Testis (tissue), 5 donors: Measurements from ENCODE around the gene FAM174A. TPM values are rescaled to one million over a fixed set of nuclear protein-coding genes. Genes with fewer than 3 reads are reported as not detected.

Source experiments
- DNase-seq: peaks from one replicate; pipeline ENCODE4 v3.0.0-alpha.2; 2019
- H3K27ac ChIP-seq, 2 donors: fragments of 200-600 bp; sonication (generic); one replicate each; pipeline ENCODE4 v1.5.1; 2019
- H3K27me3 ChIP-seq: fragments of 200-600 bp; sonication (generic); one replicate; pipeline ENCODE4 v1.5.1; 2019
- H3K36me3 ChIP-seq: fragments of 200-600 bp; sonication (generic); one replicate; pipeline ENCODE4 v1.5.1; 2017; ENCODE audit warnings: low read depth; ENCODE audit errors: missing control alignments
- H3K4me1 ChIP-seq: fragments of 200-600 bp; sonication (generic); one replicate; pipeline ENCODE4 v1.5.1; 2019
- H3K4me3 ChIP-seq, 2 donors: fragments of 200-600 bp; sonication (generic); one replicate each; pipeline ENCODE4 v1.5.1; 2017 to 2019
- H3K9me3 ChIP-seq: fragments of 200-600 bp; sonication (generic); one replicate; pipeline ENCODE4 v1.5.1; 2017
- CTCF ChIP-seq, 3 experiments: fragments of 450-650 bp in 2 of 3; fragments of 200-600 bp in 1 of 3; sonication (generic) in 1 of 3; IDR thresholded peaks; one replicate each; pipeline ENCODE4 v1.5.1; 2016 to 2019; ENCODE audit warnings: antibody characterized with exemption in 3 of 3, mild to moderate bottlenecking in 2 of 3, moderate library complexity in 1 of 3
- POLR2A ChIP-seq: fragments of 450-650 bp; IDR thresholded peaks from one replicate; pipeline ENCODE4 v1.6.1; 2017; ENCODE audit warnings: antibody characterized with exemption, mild to moderate bottlenecking, moderate library complexity
- WGBS, 2 donors: methylation state at CpG; one replicate each; pipeline ENCODE4 v1.1.5; 2018; 5-methylcytosine and 5-hydroxymethylcytosine counted together
- intact Hi-C: fragments of 100-400 bp; cut with DNase I; formaldehyde crosslinking; loops from one replicate; pipeline ENCODE4 v1.15.1; 2023; ENCODE audit warnings: low total_unique reads
- long read RNA-seq, 2 donors: transcript quantifications; one replicate each; lab custom pipeline, GENCODE V29; 2026
- polyA plus RNA-seq: library from polyadenylated mRNA; stranded (reverse); fragments of 350-450 nt; fragmentation: Illumina TruSeq; extraction: RNeasy Lipid Tissue Mini Kit (QIAGEN cat#74804); gene quantifications from one replicate; pipeline ENCODE4 v1.2.3, GENCODE V29; 2014; ENCODE audit warnings: low read depth, low replicate concordance; ENCODE audit not compliant: insufficient read depth
- total RNA-seq, 2 donors: library from RNA; depleted of rRNA; stranded (reverse); fragments of >200 nt; gene quantifications; one replicate each; pipeline ENCODE4 v1.2.3, GENCODE V29; 2016

Gene FAM174A
- total RNA-seq = 10 to 100 TPM; 62.1 to 64.6 TPM
- 82.0 TPM for polyA plus RNA-seq
- long read RNA-seq, donor 1, transcript FAM174A-201 (3 exons, 1,356 nt) = major isoform, 12 of 12 reads
- long read RNA-seq, donor 1, partial matches to known transcripts = 0 of 12 reads
- long read RNA-seq, donor 1, other reads (novel, unspliced or antisense) = 0 of 12 reads
- long read RNA-seq, donor 2, transcript FAM174A-201 (3 exons, 1,356 nt) = major isoform, 16 of 16 reads
- long read RNA-seq, donor 2, partial matches to known transcripts = 0 of 16 reads
- long read RNA-seq, donor 2, other reads (novel, unspliced or antisense) = 0 of 16 reads

- no peaks in the 10 kb centered on the region for H3K27me3 ChIP-seq
- peaks cover 10% of the 10 kb centered on the region for H3K4me1 ChIP-seq
- H3K36me3 ChIP-seq = no peaks in the 10 kb centered on the region
- peak; percentile 98 for DNase-seq
- intact Hi-C loops = no loop called here
- 0 to 1% methylated on average over 51 to 62 of the region's 62 CpGs for WGBS, 2 donors
- TF ChIP-seq CTCF (IDR thresholded peaks at IDR 0.05) (no peak), POLR2A (no peak)
- peak within 1 kb of the TSS; percentile 86 to 89 for H3K4me3 ChIP-seq
- no peaks in the 10 kb centered on the region for H3K9me3 ChIP-seq
- peak within 1 kb of the TSS; percentile 75 to 90 for H3K27ac ChIP-seq
Observed at GRCh38 chr5:100535060-100536005, at the start of gene FAM174A. Gene FAM174A (plus strand): TSS chr5:100535374. CDS start chr5:100535531, 157 bp downstream.

- WGBS, 2 donors = 90 to 95% methylated on average over 1 of the region's 1 CpG
- DNase-seq = no peak
- Histone ChIP-seq H3K36me3 (no peaks in the 10 kb centered on the region), H3K4me1 (no peaks in the 10 kb centered on the region), H3K4me3 (no peak overlapping the region), H3K9me3 (no peaks in the 10 kb centered on the region), H3K27ac (no peak overlapping the region), H3K27me3 (no peaks in the 10 kb centered on the region)
- TF ChIP-seq CTCF (IDR thresholded peaks at IDR 0.05) (no peak), POLR2A (no peak)
- intact Hi-C loops = no loop called here
Observed at GRCh38 chr5:100493996-100494395, 41.2 kb upstream of the FAM174A start.

- no peaks in the 10 kb centered on the region for H3K9me3 ChIP-seq
- intact Hi-C loops = no loop called here
- WGBS, 2 donors = 55 to 77% methylated on average over 1 of the region's 1 CpG
- no peak for DNase-seq
- H3K4me3 ChIP-seq = no peak overlapping the region
- H3K4me1 ChIP-seq = no peaks in the 10 kb centered on the region
- no peaks in the 10 kb centered on the region for H3K27me3 ChIP-seq
- H3K36me3 ChIP-seq = no peaks in the 10 kb centered on the region
- no peak overlapping the region for H3K27ac ChIP-seq
- TF ChIP-seq POLR2A (no peak), CTCF (IDR thresholded peaks at IDR 0.05) (no peak)
Observed at GRCh38 chr5:100496296-100496695, 38.9 kb upstream of the FAM174A start.

GRCh38 chr5:100502684-100503083, 32.5 kb upstream of the FAM174A start:
- H3K9me3 ChIP-seq = no peaks in the 10 kb centered on the region
- no peaks in the 10 kb centered on the region for H3K36me3 ChIP-seq
- H3K27me3 ChIP-seq = no peaks in the 10 kb centered on the region
- no peaks in the 10 kb centered on the region for H3K4me1 ChIP-seq
- 74 to 82% methylated on average over 2 of the region's 2 CpGs for whole genome bisulfite sequencing, 2 donors
- DNase-seq = no peak
- H3K4me3 ChIP-seq = no peak overlapping the region
- no peak overlapping the region for H3K27ac ChIP-seq
- TF ChIP-seq CTCF (IDR thresholded peaks at IDR 0.05) (no peak), POLR2A (no peak)
- intact Hi-C loops = no loop called here
